GM19328 (cell line): ENCODE results near the gene NUFIP2.
"Not testable (repeated sequence)": the region's sequence is repeated elsewhere in the genome, so short reads cannot be mapped to it uniquely, and the experiment has no call there.

Experiments used
- ATAC-seq: cut with Tn5 transposase; IDR thresholded peaks from one replicate; pipeline ENCODE4 v1.9.1; 2021; ENCODE audit warnings: mild to moderate bottlenecking, moderate library complexity; ENCODE audit not compliant: unreplicated experiment

The NUFIP2 gene

GRCh38 chr17:29283496-29283895 is 10.5 kb downstream of the NUFIP2 start:
- no peak for ATAC-seq

- ATAC-seq, result no peak
Observed at GRCh38 chr17:29279397-29280070, 14.4 kb downstream of the NUFIP2 start.

- ATAC-seq, result no peak
Observed at GRCh38 chr17:29278692-29279091, 15.3 kb downstream of the NUFIP2 start.

- ATAC-seq, result no peak
Observed at GRCh38 chr17:29273924-29274323, 20.0 kb downstream of the NUFIP2 start.

GRCh38 chr17:29271980-29272379 is 22.0 kb downstream of the NUFIP2 start:
- not testable (repeated sequence) for ATAC-seq

- no peak for ATAC-seq
Observed at GRCh38 chr17:29263916-29264315, 30.0 kb downstream of the NUFIP2 start.

DNA sequence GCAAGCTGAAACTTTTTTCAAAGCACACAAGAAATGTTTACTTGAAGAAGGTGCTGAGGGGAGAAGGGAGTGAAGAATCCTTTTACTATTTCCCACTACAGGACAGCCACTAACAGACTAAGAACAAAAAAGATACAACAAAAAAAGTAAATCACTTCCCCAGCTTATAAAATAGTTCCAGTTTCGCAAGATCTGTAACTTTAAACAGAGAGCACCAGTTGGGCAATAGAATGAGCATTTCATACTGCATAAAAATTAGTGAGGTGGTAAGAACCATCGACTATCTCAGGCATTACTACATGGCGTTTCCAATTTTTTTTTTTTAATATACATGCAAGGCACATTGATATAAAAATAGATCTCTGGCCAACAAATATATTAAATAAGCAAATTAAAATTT is 36.2 kb downstream of the NUFIP2 start:
- ATAC-seq, result no peak

DNA sequence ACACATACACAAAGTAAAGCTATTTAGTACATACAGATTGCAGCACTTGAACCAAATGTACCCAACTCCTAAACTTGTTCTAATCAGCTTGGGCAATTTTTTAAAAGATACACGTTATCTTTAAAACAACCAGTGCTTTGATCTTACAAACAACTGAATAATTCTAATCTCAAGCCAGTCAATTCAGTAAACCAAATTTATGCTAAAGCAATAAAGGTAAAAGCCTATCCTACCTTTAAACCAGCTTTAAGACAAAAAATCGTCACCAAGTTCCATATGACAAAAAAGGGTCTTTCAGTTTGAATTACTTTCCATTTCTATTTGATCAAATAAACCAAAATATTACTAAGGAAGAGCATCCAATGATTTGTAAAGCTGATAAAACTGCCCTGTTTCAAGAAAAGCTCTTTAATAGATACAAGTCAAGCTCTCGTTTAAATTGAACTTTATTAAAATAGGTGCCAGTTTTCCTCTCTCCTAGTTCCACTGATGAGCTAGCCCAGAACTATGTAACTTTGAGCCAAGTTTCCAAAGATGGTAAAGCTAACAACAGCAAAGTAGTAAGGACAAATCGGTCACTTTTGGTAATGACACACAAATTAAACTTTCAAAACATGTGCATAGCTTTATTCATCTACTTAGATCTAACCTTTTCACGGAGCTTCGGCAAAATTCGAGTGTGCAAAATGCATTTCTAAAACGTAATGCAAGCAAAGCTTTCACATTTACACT is 37.0 kb downstream of the NUFIP2 start:
- no peak for ATAC-seq

DNA sequence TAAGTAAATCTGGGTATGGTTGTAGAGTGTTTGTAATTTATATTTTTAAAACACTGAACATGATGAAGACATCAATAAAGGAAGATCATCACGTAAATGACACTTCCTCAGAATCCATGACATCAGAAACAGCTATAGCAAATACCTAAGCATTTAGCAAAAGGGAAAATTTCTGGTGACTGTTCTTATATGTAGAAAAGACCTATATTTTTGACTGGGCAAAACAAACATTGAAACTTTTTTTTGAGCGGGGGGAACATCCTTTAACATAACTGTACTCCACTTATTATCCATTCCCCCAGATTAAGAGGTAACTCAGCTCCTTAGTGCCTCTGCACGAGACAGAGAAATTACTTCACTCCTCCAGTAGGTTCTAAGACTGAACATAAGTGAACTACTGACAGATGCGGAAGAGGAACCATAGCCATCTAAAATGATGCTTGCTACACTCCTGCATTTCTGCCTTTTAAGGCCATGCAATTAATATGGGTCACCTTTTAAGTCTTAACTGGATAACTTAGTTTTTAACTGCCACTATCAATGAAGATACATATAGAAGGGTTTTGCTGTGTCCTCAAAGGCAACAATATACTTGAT is 37.9 kb downstream of the NUFIP2 start:
- no peak for ATAC-seq

- ATAC-seq, result no peak
Observed at GRCh38 chr17:29253037-29253436, 40.9 kb downstream of the NUFIP2 start.

GRCh38 chr17:29252101-29252791 is 41.7 kb downstream of the NUFIP2 start:
- no peak for ATAC-seq

- ATAC-seq, result no peak
Observed at GRCh38 chr17:29251184-29251583, 42.8 kb downstream of the NUFIP2 start.

GRCh38 chr17:29250666-29251065 is 43.3 kb downstream of the NUFIP2 start:
- no peak for ATAC-seq

- no peak for ATAC-seq
Observed at GRCh38 chr17:29248845-29249244, 45.1 kb downstream of the NUFIP2 start.

GRCh38 chr17:29247219-29247618 is 46.7 kb downstream of the NUFIP2 start:
- ATAC-seq, result no peak

GRCh38 chr17:29246628-29247027 is 47.3 kb downstream of the NUFIP2 start, which contains the start of gene CRYBA1:
Gene CRYBA1 (plus strand): TSS chr17:29246859. CDS start chr17:29246864, 5 bp downstream.
- ATAC-seq, result no peak

DNA sequence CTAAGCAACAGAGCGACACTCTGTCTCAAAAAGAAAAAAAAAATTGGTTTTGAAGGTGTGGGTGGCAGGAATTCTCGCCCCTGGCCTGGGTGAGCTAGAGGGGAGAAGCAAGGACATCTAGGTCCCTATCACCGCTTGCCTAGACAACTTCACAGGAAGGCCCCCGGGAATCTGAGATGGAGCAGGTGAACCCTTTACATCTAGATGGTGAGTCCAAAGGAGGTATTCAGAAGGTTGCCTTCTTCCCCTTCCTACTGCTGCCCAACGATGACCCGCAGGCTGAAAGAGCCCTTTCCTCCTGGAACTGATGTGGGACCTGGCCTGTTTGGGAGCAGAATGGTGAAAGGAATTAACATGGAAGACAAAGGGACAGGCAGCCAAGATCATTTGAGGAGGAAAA is 48.5 kb downstream of the NUFIP2 start:
- ATAC-seq, result no peak

- ATAC-seq, result no peak
Observed at GRCh38 chr17:29243792-29244191, 50.2 kb downstream of the NUFIP2 start.

- ATAC-seq, result no peak
Observed at GRCh38 chr17:29242790-29243189, 51.2 kb downstream of the NUFIP2 start.

- ATAC-seq, result no peak
Observed at GRCh38 chr17:29242051-29242450, 51.9 kb downstream of the NUFIP2 start.
